Liver (tissue), 3 donors: ENCODE results near the gene IPMK.

Experiments
- CTCF ChIP-seq: fragments of 150-350 bp; IDR thresholded peaks from 2 replicates; pipeline ENCODE4 v1.5.1; 2017; ENCODE audit warnings: improper control_type of control experiment, low read depth, low read length; ENCODE audit not compliant: missing input control
- EGR1 ChIP-seq, 2 donors: IDR thresholded peaks; 2 replicates each; pipeline ENCODE4 v1.6.1; 2016 to 2018; ENCODE audit warnings: antibody characterized with exemption in 2 of 2, low read depth in 2 of 2
- FOXA1 ChIP-seq: IDR thresholded peaks from 2 replicates; pipeline ENCODE4 v1.6.1; 2016; ENCODE audit warnings: antibody characterized with exemption
- GABPA ChIP-seq, 2 donors: IDR thresholded peaks in 1 of 2; conservative IDR thresholded peaks in 1 of 2; 2 replicates each; pipeline ENCODE4 v1.6.1; 2016; ENCODE audit warnings: antibody characterized with exemption in 2 of 2, mild to moderate bottlenecking in 1 of 2, moderate library complexity in 1 of 2
- HNF4A ChIP-seq, 2 donors: conservative IDR thresholded peaks; 2 replicates each; pipeline ENCODE4 v1.6.1; 2016; ENCODE audit warnings: antibody characterized with exemption in 2 of 2, mild to moderate bottlenecking in 2 of 2
- MAX ChIP-seq: IDR thresholded peaks from 2 replicates; pipeline ENCODE4 v1.6.1; 2016; ENCODE audit warnings: antibody characterized with exemption
- NR2F2 ChIP-seq: IDR thresholded peaks from 2 replicates; pipeline ENCODE4 v1.6.1; 2016; ENCODE audit warnings: antibody characterized with exemption
- RAD21 ChIP-seq, 2 donors: IDR thresholded peaks; 2 replicates each; pipeline ENCODE4 v1.6.1; 2016; ENCODE audit warnings: antibody characterized with exemption in 2 of 2, mild to moderate bottlenecking in 2 of 2
- REST ChIP-seq: IDR thresholded peaks from 2 replicates; pipeline ENCODE4 v1.6.1; 2016; ENCODE audit warnings: antibody characterized with exemption, mild to moderate bottlenecking
- RXRA ChIP-seq, 2 donors: IDR thresholded peaks; 2 replicates each; pipeline ENCODE4 v1.6.1; 2017 to 2018; ENCODE audit warnings: antibody characterized with exemption in 2 of 2, mild to moderate bottlenecking in 1 of 2
- SP1 ChIP-seq: IDR thresholded peaks from 2 replicates; pipeline ENCODE4 v1.6.1; 2018; ENCODE audit warnings: antibody characterized with exemption, mild to moderate bottlenecking
- TAF1 ChIP-seq: conservative IDR thresholded peaks from 2 replicates; pipeline ENCODE4 v1.6.1; 2016; ENCODE audit warnings: antibody characterized with exemption, mild to moderate bottlenecking
- YY1 ChIP-seq: IDR thresholded peaks from 2 replicates; pipeline ENCODE4 v1.6.1; 2016; ENCODE audit warnings: antibody characterized with exemption, mild to moderate bottlenecking
- donor health status: healthy.
- donor health status: healthy.

GRCh38 chr10:58265249-58265648 lies 2.4 kb downstream of the IPMK start:
- no peak for TF ChIP-seq YY1
- TF ChIP-seq EGR1 (IDR thresholded peaks at IDR 0.05; ENCODE audit: low read depth in 2 of 2): no peak
- TF ChIP-seq CTCF: no peak
- no peak for TF ChIP-seq RXRA (IDR thresholded peaks at IDR 0.05)
- no peak for TF ChIP-seq SP1
- TF ChIP-seq HNF4A (conservative IDR thresholded peaks at IDR 0.05): no peak
- no peak for TF ChIP-seq TAF1
- no peak for TF ChIP-seq RAD21 (IDR thresholded peaks at IDR 0.05)
- TF ChIP-seq MAX: no peak
- TF ChIP-seq GABPA (IDR thresholded peaks at IDR 0.05 in 1 of 2, conservative IDR thresholded peaks at IDR 0.05 in 1 of 2): no peak
- no peak for TF ChIP-seq NR2F2
- no peak for TF ChIP-seq REST
- no peak for TF ChIP-seq FOXA1
